HG03457 (cell line): ENCODE results near the gene LTB.
"Not testable (repeated sequence)": the region's sequence is repeated elsewhere in the genome, so short reads cannot be mapped to it uniquely, and the experiment has no call there.

Experiments used
- ATAC-seq: cut with Tn5 transposase; IDR thresholded peaks from one replicate; pipeline ENCODE4 v1.9.1; 2021; ENCODE audit warnings: moderate number of reproducible peaks; ENCODE audit not compliant: unreplicated experiment

The LTB gene

GRCh38 chr6:31609519-31610406 lies 27.5 kb upstream of the LTB start:
- ATAC-seq, result no peak

- ATAC-seq, result no peak
These were observed 25.1 kb upstream of the LTB start for GRCh38 chr6:31607317-31607716.

DNA sequence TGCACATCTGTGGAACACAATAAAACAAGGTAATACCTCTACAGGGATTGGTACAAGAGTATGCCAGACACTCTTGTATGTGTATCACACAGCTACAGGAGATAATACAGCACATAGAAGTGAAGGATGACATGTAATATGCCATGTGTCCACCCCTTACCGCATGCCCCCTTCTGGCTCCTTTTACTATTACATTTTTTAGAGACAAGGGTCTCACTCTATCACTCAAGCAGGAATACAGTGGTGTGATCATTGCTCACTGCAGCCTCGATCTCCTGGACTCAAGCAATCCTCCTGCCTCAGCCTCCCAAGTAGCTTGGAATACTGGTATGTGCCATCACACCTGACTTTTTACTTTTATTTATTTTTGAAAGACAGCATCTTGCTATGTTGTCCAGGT lies 14.8 kb upstream of the LTB start:
- no peak for ATAC-seq

DNA sequence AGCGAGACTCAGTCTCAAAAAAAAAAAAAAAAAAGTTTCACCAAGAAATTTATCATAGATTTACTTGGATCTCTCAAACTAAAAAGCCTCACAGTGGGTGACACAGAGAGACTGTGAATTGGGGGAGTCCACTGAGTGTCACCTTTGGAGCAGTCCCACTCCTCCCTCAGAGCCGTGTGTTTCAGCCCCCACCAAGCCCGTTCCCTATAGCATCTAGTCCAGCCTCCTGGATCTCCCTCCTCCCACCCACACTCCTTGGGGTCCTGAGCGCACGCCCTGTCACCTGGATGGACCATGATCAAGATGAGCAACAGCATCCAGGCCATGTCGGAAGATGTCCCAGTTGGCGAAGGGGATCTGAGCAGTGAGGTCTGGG lies 10.2 kb upstream of the LTB start:
- ATAC-seq, result no peak

- ATAC-seq, result not testable (repeated sequence)
These were observed 8.5 kb upstream of the LTB start for GRCh38 chr6:31590691-31591090.

GRCh38 chr6:31588871-31589650 lies 6.8 kb upstream of the LTB start:
- ATAC-seq, result no peak

DNA sequence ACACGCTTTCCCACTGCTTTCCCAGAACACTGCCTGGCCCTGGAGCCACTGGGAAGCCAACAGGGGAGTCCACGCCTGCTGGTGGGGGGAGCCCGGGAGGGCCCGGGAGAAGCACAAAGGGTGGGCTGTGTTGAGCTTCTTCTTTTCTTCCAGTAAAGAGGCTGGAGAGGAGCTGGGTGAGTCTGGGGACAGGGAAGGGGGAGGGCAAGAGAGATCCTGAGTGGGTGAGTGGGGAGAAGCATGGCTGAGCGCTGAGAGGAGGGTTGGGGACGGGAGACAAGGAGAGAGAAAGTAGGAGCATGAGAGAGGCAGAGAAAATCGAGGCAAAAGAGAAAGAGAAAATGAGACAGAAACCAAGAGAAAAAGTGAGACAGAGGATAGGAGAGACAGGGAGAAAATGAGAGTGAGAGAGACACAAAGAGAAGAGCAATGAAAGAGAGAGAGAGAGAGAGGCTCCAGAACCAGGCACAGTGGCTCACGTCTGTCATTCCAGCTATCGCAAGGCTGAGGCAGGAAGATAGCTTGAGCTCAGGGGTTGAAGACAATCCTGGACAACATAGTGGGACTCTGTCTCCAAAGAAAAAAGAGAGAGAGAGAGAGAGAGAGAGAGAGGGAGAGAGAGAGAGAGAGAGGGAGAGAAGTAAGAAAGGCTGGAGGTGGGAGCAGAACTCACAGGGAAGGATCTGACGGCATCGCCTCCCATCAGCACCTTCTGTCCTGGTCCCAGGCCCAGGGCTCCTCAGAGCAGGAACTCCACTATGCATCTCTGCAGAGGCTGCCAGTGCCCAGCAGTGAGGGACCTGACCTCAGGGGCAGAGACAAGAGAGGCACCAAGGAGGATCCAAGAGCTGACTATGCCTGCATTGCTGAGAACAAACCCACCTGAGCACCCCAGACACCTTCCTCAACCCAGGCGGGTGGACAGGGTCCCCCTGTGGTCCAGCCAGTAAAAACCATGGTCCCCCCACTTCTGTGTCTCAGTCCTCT lies 5.9 kb upstream of the LTB start:
- ATAC-seq, result no peak

- ATAC-seq, result no peak
These were observed 4.5 kb upstream of the LTB start for GRCh38 chr6:31586599-31587281.

DNA sequence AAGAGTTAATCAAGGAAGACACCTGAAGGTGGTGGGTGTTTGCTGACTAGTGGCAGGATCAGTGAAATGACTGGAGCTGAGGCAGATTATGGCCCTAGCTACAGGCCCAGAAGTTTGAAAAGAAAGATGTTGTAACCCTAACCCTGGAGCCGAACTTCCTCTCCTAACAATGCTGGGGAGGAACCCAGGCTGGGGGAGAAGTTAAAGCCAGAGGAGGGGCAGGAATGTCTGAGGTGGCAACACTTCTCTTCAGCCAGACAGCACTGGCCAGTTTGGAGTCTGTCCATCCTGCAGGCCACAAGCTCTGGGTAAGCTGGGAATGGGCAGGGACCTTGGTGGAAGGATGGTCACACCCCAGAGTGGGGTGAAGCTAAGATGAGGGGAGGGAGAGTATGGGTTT lies 3.8 kb upstream of the LTB start, which contains the start of gene LST1:
Gene LST1 (plus strand): TSS at position 270 of the 400 bp plus-strand sequence. CDS start 1,023 bp downstream, outside the sequence.
- ATAC-seq, result no peak

- no peak for ATAC-seq
These were observed 3.3 kb upstream of the LTB start for GRCh38 chr6:31585491-31585890.

GRCh38 chr6:31581434-31582229 lies 592 bp downstream of the LTB start:
- no peak for ATAC-seq

GRCh38 chr6:31580807-31581433 lies 1.3 kb downstream of the LTB start:
- no peak for ATAC-seq

GRCh38 chr6:31580438-31580740 lies 1.8 kb downstream of the LTB start:
- ATAC-seq, result no peak

- ATAC-seq, result no peak
These were observed 2.4 kb downstream of the LTB start for GRCh38 chr6:31579546-31580437.

DNA sequence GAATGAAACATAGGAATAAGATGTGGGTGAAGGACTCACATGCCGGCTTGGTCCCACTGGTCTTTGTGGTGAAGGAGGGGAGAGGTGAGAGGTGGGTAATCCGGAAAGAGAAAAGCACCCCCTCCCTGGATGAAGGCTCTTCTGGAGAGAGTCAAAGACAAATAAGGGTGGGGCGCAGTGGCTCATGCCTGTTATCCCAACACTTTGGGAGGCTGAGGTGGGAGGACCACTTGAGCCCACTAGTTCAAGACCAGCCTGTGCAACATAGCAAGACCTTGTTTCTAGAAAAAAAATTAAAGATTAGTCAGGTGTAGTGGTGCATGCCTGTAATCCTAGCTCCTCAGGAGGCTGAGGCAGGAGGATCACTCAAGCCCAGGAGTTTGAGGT lies 3.1 kb downstream of the LTB start:
- no peak for ATAC-seq

DNA sequence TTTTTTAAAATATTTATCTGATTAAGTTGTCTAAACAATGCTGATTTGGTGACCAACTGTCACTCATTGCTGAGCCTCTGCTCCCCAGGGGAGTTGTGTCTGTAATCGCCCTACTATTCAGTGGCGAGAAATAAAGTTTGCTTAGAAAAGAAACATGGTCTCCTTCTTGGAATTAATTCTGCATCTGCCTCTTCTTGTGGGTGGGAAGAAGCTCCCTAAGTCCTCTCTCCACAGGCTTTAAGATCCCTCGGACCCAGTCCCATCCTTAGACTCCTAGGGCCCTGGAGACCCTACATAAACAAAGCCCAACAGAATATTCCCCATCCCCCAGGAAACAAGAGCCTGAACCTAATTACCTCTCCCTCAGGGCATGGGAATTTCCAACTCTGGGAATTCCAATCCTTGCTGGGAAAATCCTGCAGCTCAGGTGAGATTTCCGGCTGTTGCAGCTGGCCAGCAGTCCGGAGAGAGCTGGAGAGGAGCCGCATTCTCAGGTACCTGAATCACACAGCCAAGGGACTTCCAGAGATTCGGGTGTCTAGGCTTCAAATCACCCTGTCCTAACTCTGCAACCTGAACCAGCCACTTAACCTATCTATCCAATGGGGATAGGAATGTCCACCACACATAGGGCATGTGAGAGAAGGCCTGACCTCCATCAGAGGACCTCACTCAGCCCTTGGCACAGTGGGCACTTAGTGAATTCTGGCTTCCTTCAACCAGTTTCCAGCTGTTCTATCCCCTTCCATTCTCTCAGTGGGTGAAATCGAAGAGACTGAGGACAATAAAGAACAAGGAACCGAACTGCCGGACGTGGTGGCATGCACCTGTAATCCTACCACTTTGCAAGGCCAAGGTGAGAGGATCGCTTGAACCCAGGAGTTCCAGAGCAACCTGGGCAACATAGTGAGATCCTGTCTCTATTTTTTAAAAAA lies 3.8 kb downstream of the LTB start:
- ATAC-seq, result no peak

DNA sequence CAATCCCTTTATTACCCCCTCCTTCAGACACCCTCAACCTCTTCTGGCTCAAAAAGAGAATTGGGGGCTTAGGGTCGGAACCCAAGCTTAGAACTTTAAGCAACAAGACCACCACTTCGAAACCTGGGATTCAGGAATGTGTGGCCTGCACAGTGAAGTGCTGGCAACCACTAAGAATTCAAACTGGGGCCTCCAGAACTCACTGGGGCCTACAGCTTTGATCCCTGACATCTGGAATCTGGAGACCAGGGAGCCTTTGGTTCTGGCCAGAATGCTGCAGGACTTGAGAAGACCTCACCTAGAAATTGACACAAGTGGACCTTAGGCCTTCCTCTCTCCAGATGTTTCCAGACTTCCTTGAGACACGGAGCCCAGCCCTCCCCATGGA lies 4.7 kb downstream of the LTB start:
- no peak for ATAC-seq
